ENCODE data around the gene ZNF324B. TPM values are rescaled to one million over a fixed set of nuclear protein-coding genes. Genes with fewer than 3 reads are reported as not detected.

ZNF324B gene
- total RNA-seq, 1 donor from 2014 or later = 3.1 TPM

- H3K27me3 ChIP-seq (ENCODE audit: low read depth) = peaks cover 6% of the 10 kb centered on the region
- H3K9me3 ChIP-seq (replicated peaks) = no peaks in the 10 kb centered on the region
- H3K4me1 ChIP-seq = peaks cover 14% of the 10 kb centered on the region
- no peak overlapping the region for H3K27ac ChIP-seq (replicated peaks)
- TF ChIP-seq, protein P1, sequence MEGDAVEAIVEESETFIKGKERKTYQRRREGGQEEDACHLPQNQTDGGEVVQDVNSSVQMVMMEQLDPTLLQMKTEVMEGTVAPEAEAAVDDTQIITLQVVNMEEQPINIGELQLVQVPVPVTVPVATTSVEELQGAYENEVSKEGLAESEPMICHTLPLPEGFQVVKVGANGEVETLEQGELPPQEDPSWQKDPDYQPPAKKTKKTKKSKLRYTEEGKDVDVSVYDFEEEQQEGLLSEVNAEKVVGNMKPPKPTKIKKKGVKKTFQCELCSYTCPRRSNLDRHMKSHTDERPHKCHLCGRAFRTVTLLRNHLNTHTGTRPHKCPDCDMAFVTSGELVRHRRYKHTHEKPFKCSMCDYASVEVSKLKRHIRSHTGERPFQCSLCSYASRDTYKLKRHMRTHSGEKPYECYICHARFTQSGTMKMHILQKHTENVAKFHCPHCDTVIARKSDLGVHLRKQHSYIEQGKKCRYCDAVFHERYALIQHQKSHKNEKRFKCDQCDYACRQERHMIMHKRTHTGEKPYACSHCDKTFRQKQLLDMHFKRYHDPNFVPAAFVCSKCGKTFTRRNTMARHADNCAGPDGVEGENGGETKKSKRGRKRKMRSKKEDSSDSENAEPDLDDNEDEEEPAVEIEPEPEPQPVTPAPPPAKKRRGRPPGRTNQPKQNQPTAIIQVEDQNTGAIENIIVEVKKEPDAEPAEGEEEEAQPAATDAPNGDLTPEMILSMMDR (IDR thresholded peaks at IDR 0.05; ENCODE audit: borderline replicate concordance) = no peak
- DNase-seq = no peak
- intact Hi-C loops (cut with micrococcal nuclease) = no loop called here
- peaks cover 15% of the 10 kb centered on the region for H3K36me3 ChIP-seq
- H3K4me3 ChIP-seq = peak overlapping the region; percentile 85
Measured at GRCh38 chr19:58450856-58451357, 515 bp upstream of the ZNF324B start.

DNA sequence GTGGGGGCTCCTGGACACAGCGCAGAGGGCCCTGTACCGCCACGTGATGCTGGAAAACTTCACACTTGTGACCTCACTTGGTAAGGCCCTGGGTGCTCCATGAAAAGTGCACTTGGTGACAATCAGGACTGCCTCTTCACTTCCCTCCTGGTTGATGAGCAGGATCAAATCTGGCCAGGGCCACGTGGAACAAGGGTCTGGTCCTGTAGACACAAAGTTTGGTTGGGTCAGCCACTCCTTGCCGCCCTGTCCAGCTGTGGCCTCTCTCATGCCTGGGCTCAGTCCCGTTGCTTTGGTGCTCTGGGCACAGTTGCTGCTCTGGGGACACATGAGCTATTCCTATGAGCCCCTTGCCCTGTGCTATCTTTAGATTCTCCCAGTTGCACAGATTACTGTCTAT lies 2.3 kb downstream of the ZNF324B start:
- H3K4me3 ChIP-seq = no peak overlapping the region
- DNase-seq = no peak
- intact Hi-C loops (cut with micrococcal nuclease) = no loop called here
- peaks cover 29% of the 10 kb centered on the region for H3K36me3 ChIP-seq
- peaks cover 14% of the 10 kb centered on the region for H3K4me1 ChIP-seq
- no peak overlapping the region for H3K27ac ChIP-seq (replicated peaks)
- peaks cover 6% of the 10 kb centered on the region for H3K27me3 ChIP-seq (ENCODE audit: low read depth)
- no peaks in the 10 kb centered on the region for H3K9me3 ChIP-seq (replicated peaks)
- TF ChIP-seq, protein P1 (IDR thresholded peaks at IDR 0.05; ENCODE audit: borderline replicate concordance) = no peak

DNA sequence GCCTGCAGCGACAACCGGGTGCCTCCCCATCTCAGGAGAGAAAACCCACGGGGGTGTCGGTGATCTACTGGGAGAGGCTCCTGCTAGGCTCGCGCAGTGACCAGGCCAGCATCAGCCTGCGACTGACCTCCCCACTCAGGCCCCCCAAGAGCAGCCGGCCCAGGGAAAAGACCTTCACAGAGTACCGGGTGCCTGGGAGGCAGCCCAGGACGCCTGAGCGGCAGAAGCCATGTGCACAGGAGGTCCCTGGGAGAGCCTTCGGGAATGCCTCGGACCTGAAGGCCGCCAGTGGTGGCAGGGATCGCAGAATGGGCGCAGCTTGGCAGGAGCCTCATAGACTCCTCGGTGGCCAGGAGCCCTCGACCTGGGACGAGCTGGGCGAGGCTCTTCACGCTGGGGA lies 3.9 kb downstream of the ZNF324B start:
- no peak overlapping the region for H3K27ac ChIP-seq (replicated peaks)
- no peaks in the 10 kb centered on the region for H3K9me3 ChIP-seq (replicated peaks)
- no peak for DNase-seq
- H3K36me3 ChIP-seq = peaks cover 29% of the 10 kb centered on the region
- H3K27me3 ChIP-seq (ENCODE audit: low read depth) = no peaks in the 10 kb centered on the region
- H3K4me3 ChIP-seq = no peak overlapping the region
- TF ChIP-seq, protein P1 (IDR thresholded peaks at IDR 0.05; ENCODE audit: borderline replicate concordance) = no peak
- peaks cover 14% of the 10 kb centered on the region for H3K4me1 ChIP-seq
- intact Hi-C loops (cut with micrococcal nuclease) = no loop called here

DNA sequence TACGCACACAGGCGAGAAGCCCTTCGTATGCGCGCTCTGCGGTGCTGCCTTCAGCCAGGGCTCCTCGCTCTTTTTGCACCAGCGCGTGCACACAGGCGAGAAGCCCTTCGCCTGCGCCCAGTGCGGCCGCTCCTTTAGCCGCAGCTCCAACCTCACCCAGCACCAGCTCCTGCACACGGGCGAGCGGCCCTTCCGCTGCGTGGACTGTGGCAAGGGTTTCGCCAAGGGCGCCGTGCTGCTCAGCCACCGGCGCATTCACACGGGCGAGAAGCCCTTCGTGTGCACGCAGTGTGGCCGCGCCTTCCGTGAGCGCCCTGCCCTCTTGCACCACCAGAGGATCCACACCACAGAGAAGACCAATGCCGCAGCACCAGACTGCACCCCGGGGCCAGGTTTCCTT lies 4.7 kb downstream of the ZNF324B start:
- peaks cover 10% of the 10 kb centered on the region for H3K4me1 ChIP-seq
- H3K27me3 ChIP-seq (ENCODE audit: low read depth) = no peaks in the 10 kb centered on the region
- no peak overlapping the region for H3K27ac ChIP-seq (replicated peaks)
- DNase-seq = no peak
- no peak overlapping the region for H3K4me3 ChIP-seq
- H3K36me3 ChIP-seq = peaks cover 29% of the 10 kb centered on the region
- no peaks in the 10 kb centered on the region for H3K9me3 ChIP-seq (replicated peaks)
- intact Hi-C loops (cut with micrococcal nuclease) = no loop called here
- TF ChIP-seq, protein P1 (IDR thresholded peaks at IDR 0.05; ENCODE audit: borderline replicate concordance) = no peak

GRCh38 chr19:58460039-58460438 lies 8.6 kb downstream of the ZNF324B start:
- Histone ChIP-seq H3K4me3 (no peak overlapping the region), H3K27me3 (ENCODE audit: low read depth) (no peaks in the 10 kb centered on the region), H3K36me3 (peaks cover 19% of the 10 kb centered on the region), H3K4me1 (no peaks in the 10 kb centered on the region), H3K27ac (replicated peaks) (no peak overlapping the region), H3K9me3 (replicated peaks) (no peaks in the 10 kb centered on the region)
- TF ChIP-seq, protein P1 (IDR thresholded peaks at IDR 0.05; ENCODE audit: borderline replicate concordance) = no peak
- no peak for DNase-seq
- intact Hi-C loops (cut with micrococcal nuclease) = no loop called here
